Measurements from ENCODE around the gene KLHL26. TPM values are rescaled to one million over a fixed set of nuclear protein-coding genes. Genes with fewer than 3 reads are reported as not detected.
A peak's percentile ranks its signal among the peaks of the same experiment; 100 is the strongest.

Gene KLHL26
- polyA plus RNA-seq, 2 of the 4 experiments (the other 2 are of a cell fraction) = 1.1 to 2.0 TPM

DNA sequence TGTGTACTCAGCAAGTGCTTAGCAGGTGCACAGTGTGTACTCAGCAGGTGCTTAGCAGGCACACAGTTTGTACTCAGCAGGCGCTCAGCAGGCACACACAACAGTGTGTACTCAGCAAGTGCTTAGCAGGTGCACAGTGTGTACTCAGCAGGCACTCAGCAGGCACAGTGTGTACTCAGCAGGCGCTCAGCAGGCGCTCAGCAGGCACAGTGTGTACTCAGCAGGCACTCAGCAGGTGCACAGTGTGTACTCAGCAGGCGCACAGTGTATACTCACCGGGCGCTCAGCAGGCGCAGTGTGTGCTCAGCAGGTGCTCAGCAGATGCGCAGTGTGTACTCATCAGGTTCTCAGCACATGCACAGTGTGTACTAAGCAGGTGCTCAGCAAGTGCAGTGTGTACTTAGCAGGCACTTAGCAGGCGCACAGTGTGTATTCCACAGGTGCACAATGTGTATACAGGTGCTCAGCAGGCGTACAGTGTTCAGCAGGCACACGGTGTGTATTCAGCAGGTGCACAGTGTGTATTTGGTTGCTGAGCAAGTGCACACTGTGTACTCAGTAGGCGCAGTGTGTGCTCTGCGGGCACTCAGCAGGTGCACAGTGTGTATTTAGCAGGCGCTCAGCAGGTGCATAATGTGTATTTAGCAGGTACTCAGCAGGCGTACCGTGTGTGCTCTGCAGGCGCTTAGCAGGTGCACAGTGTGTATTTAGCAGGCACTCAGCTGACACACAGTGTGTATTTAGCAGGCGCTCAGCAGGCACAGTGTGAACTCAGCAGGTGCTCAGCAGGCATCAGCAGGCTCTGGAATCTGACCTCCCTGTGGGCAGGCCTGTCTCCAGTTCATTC, 61.7 kb downstream of the KLHL26 start:
- Histone ChIP-seq H3K27ac (no peak overlapping the region), H3K9me3 (no peaks in the 10 kb centered on the region), H3K4me2 (no peak overlapping the region), H3K4me1 (no peaks in the 10 kb centered on the region), H3K4me3 (no peak overlapping the region)
- CTCF ChIA-PET = interaction anchor here (1.4 kb wide), 1 partner anchor 10 kb away, joined by 3 read pairs; no protein-coding TSS in a partner anchor
- WGBS (ENCODE audit: missing lambda C conversion rate) = 88% methylated on average over 10 of the region's 18 CpGs
- POLR2A ChIA-PET = no interaction called here
- DNase-seq (ENCODE audit: low read depth in 1 of 2, low spot score in 1 of 2) (no peak), ATAC-seq (peak; percentile 33 to 61; a peak in 4 of 6 replicates), FAIRE-seq (no peak)
- TF ChIP-seq ESRRA (IDR thresholded peaks at IDR 0.05; ENCODE audit: borderline replicate concordance, low read length) (no peak), ZSCAN20 (CRISPR knock-in tag; IDR thresholded peaks at IDR 0.05) (no peak), POLR2AphosphoS2 (conservative IDR thresholded peaks at IDR 0.05; ENCODE audit: low read length) (no peak), RCOR1 (IDR thresholded peaks at IDR 0.05; ENCODE audit: low read depth, low read length) (no peak), ZC3H11A (IDR thresholded peaks at IDR 0.05) (no peak), RFX5 (IDR thresholded peaks at IDR 0.05) (no peak), NPAS2 (CRISPR knock-in tag; IDR thresholded peaks at IDR 0.05; ENCODE audit: borderline replicate concordance) (no peak), HDAC2 (IDR thresholded peaks at IDR 0.05) (no peak)
- TF ChIP-seq, protein P1, sequence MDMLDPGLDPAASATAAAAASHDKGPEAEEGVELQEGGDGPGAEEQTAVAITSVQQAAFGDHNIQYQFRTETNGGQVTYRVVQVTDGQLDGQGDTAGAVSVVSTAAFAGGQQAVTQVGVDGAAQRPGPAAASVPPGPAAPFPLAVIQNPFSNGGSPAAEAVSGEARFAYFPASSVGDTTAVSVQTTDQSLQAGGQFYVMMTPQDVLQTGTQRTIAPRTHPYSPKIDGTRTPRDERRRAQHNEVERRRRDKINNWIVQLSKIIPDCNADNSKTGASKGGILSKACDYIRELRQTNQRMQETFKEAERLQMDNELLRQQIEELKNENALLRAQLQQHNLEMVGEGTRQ (IDR thresholded peaks at IDR 0.05) = no peak
- TF ChIP-seq, protein P2, sequence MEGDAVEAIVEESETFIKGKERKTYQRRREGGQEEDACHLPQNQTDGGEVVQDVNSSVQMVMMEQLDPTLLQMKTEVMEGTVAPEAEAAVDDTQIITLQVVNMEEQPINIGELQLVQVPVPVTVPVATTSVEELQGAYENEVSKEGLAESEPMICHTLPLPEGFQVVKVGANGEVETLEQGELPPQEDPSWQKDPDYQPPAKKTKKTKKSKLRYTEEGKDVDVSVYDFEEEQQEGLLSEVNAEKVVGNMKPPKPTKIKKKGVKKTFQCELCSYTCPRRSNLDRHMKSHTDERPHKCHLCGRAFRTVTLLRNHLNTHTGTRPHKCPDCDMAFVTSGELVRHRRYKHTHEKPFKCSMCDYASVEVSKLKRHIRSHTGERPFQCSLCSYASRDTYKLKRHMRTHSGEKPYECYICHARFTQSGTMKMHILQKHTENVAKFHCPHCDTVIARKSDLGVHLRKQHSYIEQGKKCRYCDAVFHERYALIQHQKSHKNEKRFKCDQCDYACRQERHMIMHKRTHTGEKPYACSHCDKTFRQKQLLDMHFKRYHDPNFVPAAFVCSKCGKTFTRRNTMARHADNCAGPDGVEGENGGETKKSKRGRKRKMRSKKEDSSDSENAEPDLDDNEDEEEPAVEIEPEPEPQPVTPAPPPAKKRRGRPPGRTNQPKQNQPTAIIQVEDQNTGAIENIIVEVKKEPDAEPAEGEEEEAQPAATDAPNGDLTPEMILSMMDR (IDR thresholded peaks at IDR 0.05) = no peak

DNA sequence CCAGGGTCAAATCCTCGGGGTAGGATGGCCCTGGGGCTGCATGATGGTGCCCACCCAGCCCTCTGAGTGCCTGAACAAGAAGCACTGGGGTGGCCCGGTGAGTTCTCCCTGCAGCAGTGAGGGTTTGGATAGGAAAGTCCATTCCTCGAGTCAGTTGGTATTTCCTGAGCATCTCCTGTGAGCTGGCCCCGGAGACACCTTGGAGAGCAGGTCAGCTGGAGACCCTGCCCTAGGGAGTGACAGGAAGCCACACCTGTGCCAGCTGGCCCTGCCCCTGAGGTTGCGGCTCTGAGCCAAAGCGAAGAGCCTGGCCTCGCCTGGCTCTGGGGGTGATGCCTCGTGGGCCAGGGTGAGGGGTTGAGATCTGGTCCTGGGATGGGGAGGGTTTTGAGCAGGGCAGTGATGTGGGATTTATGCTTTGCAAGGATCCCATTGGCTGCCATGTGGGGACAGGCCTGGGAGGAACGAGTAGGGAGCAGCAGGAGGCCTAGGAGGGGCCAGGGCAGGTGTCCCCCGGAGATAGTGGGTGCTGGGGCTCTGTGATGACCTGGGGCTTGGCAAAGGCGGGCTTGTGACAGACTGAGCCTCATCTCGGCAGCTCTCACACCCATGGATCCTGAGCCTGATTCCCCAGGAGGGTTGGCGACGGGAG, 62.7 kb downstream of the KLHL26 start:
- no peak overlapping the region for H3K4me3 ChIP-seq
- FAIRE-seq (no peak), ATAC-seq (peak; percentile 33 to 45; a peak in 3 of 6 replicates), DNase-seq (ENCODE audit: low read depth in 1 of 2, low spot score in 1 of 2) (no peak)
- CTCF ChIA-PET = interaction anchor here (1.4 kb wide), 1 partner anchor 9 kb away, joined by 3 read pairs; no protein-coding TSS in a partner anchor
- H3K27ac ChIP-seq = no peak overlapping the region
- no peaks in the 10 kb centered on the region for H3K9me3 ChIP-seq
- no peak overlapping the region for H3K4me2 ChIP-seq
- no peak for TF ChIP-seq CBX8 (IDR thresholded peaks at IDR 0.05)
- TF ChIP-seq NR3C1 (IDR thresholded peaks at IDR 0.05) = no peak
- no peaks in the 10 kb centered on the region for H3K4me1 ChIP-seq
- 71% methylated on average over 10 of the region's 14 CpGs for WGBS (ENCODE audit: missing lambda C conversion rate)
- POLR2A ChIA-PET = no interaction called here

DNA sequence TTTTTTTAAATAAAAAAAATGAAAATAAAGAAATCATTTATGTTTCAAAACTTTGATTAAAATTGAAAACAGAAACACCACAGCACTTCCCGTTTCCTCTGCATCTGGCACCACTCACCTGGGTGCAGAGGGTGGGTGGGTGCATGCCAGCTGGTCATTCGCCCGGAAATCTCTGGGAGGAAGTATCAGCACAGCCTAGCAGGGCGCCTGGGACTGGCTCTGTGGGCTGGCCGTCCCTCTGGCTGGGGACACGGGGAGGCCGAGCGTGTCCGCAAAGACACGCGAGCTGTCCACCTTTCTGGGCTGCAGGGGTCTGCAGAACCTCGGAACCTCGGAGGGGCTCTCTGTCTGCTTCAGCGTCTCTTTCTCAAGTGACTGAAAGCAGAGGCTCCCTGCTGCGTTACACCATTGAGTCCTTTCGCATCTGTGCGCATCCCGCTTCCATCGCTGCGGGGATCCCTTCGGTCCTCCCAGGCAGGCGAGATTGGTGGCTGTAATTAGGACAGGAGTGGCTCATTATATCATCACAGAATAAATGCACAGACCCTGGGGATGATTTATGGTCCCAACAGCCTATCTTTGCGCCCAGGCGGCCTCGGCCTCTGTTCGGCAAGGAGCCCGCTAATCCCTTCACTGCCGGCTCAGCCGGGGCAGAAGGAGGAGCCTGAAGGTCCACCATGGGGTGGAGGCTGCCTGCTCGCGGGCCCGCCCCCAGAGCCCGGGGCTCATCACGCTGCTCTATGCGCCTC, 63.8 kb downstream of the KLHL26 start:
- no peak for DNase-seq (ENCODE audit: low read depth in 1 of 2, low spot score in 1 of 2)
- ATAC-seq = no peak
- H3K9me3 ChIP-seq = no peaks in the 10 kb centered on the region
- TF ChIP-seq HDAC2 (IDR thresholded peaks at IDR 0.05) (no peak), ZNF302 (CRISPR knock-in tag; IDR thresholded peaks at IDR 0.05) (no peak), RCOR1 (IDR thresholded peaks at IDR 0.05; ENCODE audit: low read depth, low read length) (no peak), TFCP2L1 (CRISPR knock-in tag; IDR thresholded peaks at IDR 0.05) (no peak), NFE2L2 (conservative IDR thresholded peaks at IDR 0.05; ENCODE audit: low read length) (no peak), EHF (CRISPR knock-in tag; IDR thresholded peaks at IDR 0.05) (no peak), JUNB (IDR thresholded peaks at IDR 0.05) (no peak), NPAS2 (CRISPR knock-in tag; IDR thresholded peaks at IDR 0.05; ENCODE audit: borderline replicate concordance) (no peak), KDM1A (IDR thresholded peaks at IDR 0.05; ENCODE audit: low read depth) (no peak), HOXB13 (CRISPR knock-in tag; IDR thresholded peaks at IDR 0.05; ENCODE audit: low read depth) (no peak), MAFK (IDR thresholded peaks at IDR 0.05; ENCODE audit: partially characterized antibody) (no peak), NR3C1 (IDR thresholded peaks at IDR 0.05) (no peak), MAZ (IDR thresholded peaks at IDR 0.05; ENCODE audit: borderline replicate concordance, low read depth, low read length) (no peak), ESRRA (IDR thresholded peaks at IDR 0.05; ENCODE audit: borderline replicate concordance, low read length) (no peak)
- TF ChIP-seq, protein P3, sequence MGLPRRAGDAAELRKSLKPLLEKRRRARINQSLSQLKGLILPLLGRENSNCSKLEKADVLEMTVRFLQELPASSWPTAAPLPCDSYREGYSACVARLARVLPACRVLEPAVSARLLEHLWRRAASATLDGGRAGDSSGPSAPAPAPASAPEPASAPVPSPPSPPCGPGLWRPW (IDR thresholded peaks at IDR 0.05) = no peak
- TF ChIP-seq, protein P4, sequence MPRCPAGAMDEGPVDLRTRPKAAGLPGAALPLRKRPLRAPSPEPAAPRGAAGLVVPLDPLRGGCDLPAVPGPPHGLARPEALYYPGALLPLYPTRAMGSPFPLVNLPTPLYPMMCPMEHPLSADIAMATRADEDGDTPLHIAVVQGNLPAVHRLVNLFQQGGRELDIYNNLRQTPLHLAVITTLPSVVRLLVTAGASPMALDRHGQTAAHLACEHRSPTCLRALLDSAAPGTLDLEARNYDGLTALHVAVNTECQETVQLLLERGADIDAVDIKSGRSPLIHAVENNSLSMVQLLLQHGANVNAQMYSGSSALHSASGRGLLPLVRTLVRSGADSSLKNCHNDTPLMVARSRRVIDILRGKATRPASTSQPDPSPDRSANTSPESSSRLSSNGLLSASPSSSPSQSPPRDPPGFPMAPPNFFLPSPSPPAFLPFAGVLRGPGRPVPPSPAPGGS (IDR thresholded peaks at IDR 0.05) = no peak
- H3K4me3 ChIP-seq = no peak overlapping the region
- CTCF ChIA-PET = interaction anchor here (0.9 to 1.2 kb wide), 2 partner anchors 48 to 107 kb away, joined by 3 read pairs; no protein-coding TSS in a partner anchor
- H3K4me2 ChIP-seq = no peak overlapping the region
- POLR2A ChIA-PET = no interaction called here
- WGBS (ENCODE audit: missing lambda C conversion rate) = 94% methylated on average over 32 of the region's 35 CpGs
- no peak overlapping the region for H3K27ac ChIP-seq
- no peak for FAIRE-seq
- no peaks in the 10 kb centered on the region for H3K4me1 ChIP-seq

All from A549 (cell line).